ENCODE measurements around the gene IQCE.

DNA sequence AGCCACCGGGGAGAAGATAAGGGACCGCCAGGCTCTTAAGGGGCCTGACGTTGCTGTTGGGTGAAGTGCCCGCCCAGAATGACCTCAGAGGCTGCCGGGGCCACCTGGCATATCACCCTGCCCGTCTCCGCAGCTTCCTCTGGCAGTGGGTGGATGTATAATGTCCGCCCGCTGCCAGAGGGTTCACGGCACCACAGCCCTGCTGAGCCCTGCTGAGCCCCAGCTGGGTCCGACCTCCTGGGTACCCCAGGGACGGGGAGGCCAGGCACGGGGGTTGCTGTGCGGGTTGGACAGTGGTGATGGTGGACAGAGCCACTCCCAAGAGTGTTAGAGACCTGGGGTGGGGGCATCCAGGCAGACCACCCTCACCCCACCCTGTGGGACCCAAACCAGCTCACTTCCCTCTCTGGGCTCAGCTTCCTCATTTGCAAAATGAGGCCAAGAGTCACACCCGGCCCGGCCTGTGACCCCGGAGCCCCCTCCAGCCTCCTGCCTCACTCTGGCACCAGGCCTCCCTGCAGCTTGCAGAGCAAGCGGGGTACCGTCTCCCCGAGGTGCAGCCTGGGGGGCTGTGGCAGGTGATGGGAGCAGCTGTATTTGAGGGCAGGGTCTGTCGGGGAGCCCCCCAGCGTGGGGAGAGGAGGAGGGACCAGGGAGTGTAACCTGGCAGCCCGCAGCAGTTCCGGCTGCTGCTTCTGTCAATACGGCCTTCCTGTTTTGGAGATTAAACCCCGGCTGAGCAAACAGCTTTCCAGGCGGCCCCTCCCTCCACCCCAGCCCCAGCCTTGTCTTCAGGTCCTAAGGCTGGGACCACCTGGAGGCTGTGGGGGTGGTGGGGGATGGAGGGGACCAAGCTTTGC, 47.6 kb upstream of the IQCE start:
- TF ChIP-seq POLR2AphosphoS5 (IDR thresholded peaks at IDR 0.05; ENCODE audit: low read depth, low read length) (no peak), JUND (IDR thresholded peaks at IDR 0.05) (no peak), POLR2A (IDR thresholded peaks at IDR 0.05; ENCODE audit: borderline replicate concordance, extremely low read depth, insufficient read depth, insufficient read length) (no peak)
- TF ChIP-seq, protein P1, sequence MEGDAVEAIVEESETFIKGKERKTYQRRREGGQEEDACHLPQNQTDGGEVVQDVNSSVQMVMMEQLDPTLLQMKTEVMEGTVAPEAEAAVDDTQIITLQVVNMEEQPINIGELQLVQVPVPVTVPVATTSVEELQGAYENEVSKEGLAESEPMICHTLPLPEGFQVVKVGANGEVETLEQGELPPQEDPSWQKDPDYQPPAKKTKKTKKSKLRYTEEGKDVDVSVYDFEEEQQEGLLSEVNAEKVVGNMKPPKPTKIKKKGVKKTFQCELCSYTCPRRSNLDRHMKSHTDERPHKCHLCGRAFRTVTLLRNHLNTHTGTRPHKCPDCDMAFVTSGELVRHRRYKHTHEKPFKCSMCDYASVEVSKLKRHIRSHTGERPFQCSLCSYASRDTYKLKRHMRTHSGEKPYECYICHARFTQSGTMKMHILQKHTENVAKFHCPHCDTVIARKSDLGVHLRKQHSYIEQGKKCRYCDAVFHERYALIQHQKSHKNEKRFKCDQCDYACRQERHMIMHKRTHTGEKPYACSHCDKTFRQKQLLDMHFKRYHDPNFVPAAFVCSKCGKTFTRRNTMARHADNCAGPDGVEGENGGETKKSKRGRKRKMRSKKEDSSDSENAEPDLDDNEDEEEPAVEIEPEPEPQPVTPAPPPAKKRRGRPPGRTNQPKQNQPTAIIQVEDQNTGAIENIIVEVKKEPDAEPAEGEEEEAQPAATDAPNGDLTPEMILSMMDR (IDR thresholded peaks at IDR 0.05 in 2 of 3, conservative IDR thresholded peaks at IDR 0.05 in 1 of 3; ENCODE audit: borderline replicate concordance in 1 of 3, insufficient read depth in 1 of 3, low read depth in 2 of 3, low read length in 2 of 3): no peak
- TF ChIP-seq, protein P2, sequence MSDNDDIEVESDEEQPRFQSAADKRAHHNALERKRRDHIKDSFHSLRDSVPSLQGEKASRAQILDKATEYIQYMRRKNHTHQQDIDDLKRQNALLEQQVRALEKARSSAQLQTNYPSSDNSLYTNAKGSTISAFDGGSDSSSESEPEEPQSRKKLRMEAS (IDR thresholded peaks at IDR 0.05): no peak
